ENCODE measurements around the gene TBL3.

DNA sequence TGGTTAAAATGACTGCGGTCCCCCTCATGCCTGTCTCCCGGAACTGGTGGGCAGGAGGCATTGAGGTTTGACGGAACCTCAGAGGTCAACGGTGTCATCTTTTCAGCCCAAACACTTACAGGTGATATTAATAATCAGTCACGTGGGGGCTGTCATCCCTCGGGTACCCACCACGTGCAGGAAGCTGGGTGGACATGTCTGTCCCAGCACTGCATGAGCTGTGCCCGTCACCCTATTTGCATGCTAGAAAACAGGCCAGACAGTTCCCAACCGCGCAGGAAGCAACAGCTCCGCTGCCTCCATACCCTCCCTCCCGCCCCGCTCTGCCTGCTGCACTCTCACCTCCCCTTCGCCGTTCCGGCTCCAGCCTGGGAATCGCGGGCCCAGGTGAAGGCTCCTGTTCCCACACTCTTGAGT is 19.3 kb downstream of the TBL3 start:
- TF ChIP-seq EZH2 (IDR thresholded peaks at IDR 0.05; ENCODE audit: insufficient read depth, low read length), result peak; percentile 78
- TF ChIP-seq, protein P1, sequence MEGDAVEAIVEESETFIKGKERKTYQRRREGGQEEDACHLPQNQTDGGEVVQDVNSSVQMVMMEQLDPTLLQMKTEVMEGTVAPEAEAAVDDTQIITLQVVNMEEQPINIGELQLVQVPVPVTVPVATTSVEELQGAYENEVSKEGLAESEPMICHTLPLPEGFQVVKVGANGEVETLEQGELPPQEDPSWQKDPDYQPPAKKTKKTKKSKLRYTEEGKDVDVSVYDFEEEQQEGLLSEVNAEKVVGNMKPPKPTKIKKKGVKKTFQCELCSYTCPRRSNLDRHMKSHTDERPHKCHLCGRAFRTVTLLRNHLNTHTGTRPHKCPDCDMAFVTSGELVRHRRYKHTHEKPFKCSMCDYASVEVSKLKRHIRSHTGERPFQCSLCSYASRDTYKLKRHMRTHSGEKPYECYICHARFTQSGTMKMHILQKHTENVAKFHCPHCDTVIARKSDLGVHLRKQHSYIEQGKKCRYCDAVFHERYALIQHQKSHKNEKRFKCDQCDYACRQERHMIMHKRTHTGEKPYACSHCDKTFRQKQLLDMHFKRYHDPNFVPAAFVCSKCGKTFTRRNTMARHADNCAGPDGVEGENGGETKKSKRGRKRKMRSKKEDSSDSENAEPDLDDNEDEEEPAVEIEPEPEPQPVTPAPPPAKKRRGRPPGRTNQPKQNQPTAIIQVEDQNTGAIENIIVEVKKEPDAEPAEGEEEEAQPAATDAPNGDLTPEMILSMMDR (IDR thresholded peaks at IDR 0.05; ENCODE audit: insufficient read depth, low read depth, low read length), result no peak
